MCF 10A (cell line): ENCODE data around the gene PCDHGA11. TPM values are rescaled to one million over a fixed set of nuclear protein-coding genes. Genes with fewer than 3 reads are reported as not detected.
A peak's percentile ranks its signal among the peaks of the same experiment; 100 is the strongest.
"Not testable (repeated sequence)": the region's sequence is repeated elsewhere in the genome, so short reads cannot be mapped to it uniquely, and the experiment has no call there.

Source experiments
- BruUV-seq: library from RNA; stranded (reverse); fragments of 400-500 nt; replicated peaks from 2 replicates; lab custom pipeline; 2021; lab: Mats Ljungman, UMichigan
- CTCF ChIA-PET: fragments of 300-600 bp; sonication (Branson Sonifier 250); formaldehyde crosslinking; extraction: SDS; loops from one replicate; lab custom pipeline; 2021; ENCODE audit warnings: antibody characterized with exemption, inconsistent platforms; lab: Yijun Ruan, JAX
- POLR2A ChIA-PET: fragments of 300-600, 350-650 bp; sonication (Branson Sonifier 250); formaldehyde crosslinking; extraction: SDS; loops from one replicate; lab custom pipeline; 2020; ENCODE audit warnings: antibody characterized with exemption, inconsistent platforms; lab: Yijun Ruan, JAX
- DNase-seq: peaks from one replicate; pipeline ENCODE4 v3.0.0-alpha.2; 2018; ENCODE audit not compliant: unreplicated experiment
- H3K27ac Mint-ChIP-seq: one replicate; pipeline ENCODE4 v1.8.0; 2022; ENCODE audit warnings: mild to moderate bottlenecking, low read depth, mixed read lengths; ENCODE audit not compliant: unreplicated experiment
- H3K27me3 Mint-ChIP-seq: one replicate; pipeline ENCODE4 v1.8.0; 2022; ENCODE audit warnings: mixed read lengths; ENCODE audit not compliant: insufficient read depth, unreplicated experiment
- H3K36me3 Mint-ChIP-seq: one replicate; pipeline ENCODE4 v1.8.0; 2022; ENCODE audit warnings: mild to moderate bottlenecking, moderate library complexity, mixed read lengths; ENCODE audit not compliant: insufficient read depth, unreplicated experiment
- H3K4me1 Mint-ChIP-seq: one replicate; pipeline ENCODE4 v1.8.0; 2022; ENCODE audit warnings: mixed read lengths; ENCODE audit not compliant: insufficient read depth, unreplicated experiment
- H3K4me3 Mint-ChIP-seq: one replicate; pipeline ENCODE4 v1.8.0; 2022; ENCODE audit warnings: mild to moderate bottlenecking, moderate library complexity, mixed read lengths; ENCODE audit not compliant: unreplicated experiment
- H3K9me3 Mint-ChIP-seq: one replicate; pipeline ENCODE4 v1.8.0; 2022; ENCODE audit warnings: mixed read lengths; ENCODE audit not compliant: unreplicated experiment
- intact Hi-C: fragments of 100-400 bp; cut with micrococcal nuclease; formaldehyde crosslinking; loops from 2 replicates; pipeline ENCODE4 v1.14.1; 2022
- total RNA-seq: library from RNA; stranded (reverse); gene quantifications from 2 replicates; pipeline ENCODE4 v1.2.3, GENCODE V29; 2022
- TF ChIP-seq, protein P1 (sequence below): fragments of 200-600 bp; IDR thresholded peaks from one replicate; pipeline ENCODE4 v1.8.0; 2022; ENCODE audit warnings: antibody characterized with exemption, mild to moderate bottlenecking; ENCODE audit not compliant: unreplicated experiment

Gene PCDHGA11
- total RNA-seq, 1 experiment from 2014 or later = 0.30 TPM

DNA sequence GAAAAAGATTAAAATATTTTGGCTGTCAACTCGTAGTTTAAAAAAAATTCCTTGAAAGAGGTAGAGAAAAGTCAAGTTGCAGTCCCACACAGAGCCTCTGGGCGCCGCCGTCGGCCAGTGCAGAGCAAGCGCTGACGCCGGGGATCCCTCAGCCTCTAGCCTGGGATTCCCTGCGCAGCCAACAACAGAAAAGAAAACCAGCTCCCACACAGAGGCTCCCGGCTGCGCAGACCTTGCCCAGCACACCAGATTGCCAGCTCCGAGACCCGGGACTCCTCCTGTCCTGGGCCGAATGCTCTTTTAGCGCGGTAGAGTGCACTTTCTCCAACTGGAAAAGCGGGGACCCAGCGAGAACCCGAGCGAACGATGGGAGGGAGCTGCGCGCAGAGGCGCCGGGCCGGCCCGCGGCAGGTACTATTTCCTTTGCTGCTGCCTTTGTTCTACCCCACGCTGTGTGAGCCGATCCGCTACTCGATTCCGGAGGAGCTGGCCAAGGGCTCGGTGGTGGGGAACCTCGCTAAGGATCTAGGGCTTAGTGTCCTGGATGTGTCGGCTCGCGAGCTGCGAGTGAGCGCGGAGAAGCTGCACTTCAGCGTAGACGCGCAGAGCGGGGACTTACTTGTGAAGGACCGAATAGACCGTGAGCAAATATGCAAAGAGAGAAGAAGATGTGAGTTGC is 3.2 kb upstream of the PCDHGA11 start, which contains the start of gene PCDHGB7:
PCDHGB7 (plus strand) TSS at position 184 of the 679 bp plus-strand sequence; CDS start at position 367, 183 bp downstream.
- H3K4me3 Mint-ChIP-seq, H3K27ac Mint-ChIP-seq, BruUV-seq, H3K27me3 Mint-ChIP-seq, H3K4me1 Mint-ChIP-seq, H3K36me3 Mint-ChIP-seq: not testable (repeated sequence)
- peaks cover 37% of the 10 kb centered on the region for H3K9me3 Mint-ChIP-seq
- CTCF ChIA-PET = interaction anchor here (0.6 to 5.5 kb wide), 27 partner anchors 12 to 695 kb away, joined by 3 to 38 read pairs (median 3); partner anchors contain the start of genes PCDHGA12, PCDHGC3 and TAF7
- TF ChIP-seq, protein P1, sequence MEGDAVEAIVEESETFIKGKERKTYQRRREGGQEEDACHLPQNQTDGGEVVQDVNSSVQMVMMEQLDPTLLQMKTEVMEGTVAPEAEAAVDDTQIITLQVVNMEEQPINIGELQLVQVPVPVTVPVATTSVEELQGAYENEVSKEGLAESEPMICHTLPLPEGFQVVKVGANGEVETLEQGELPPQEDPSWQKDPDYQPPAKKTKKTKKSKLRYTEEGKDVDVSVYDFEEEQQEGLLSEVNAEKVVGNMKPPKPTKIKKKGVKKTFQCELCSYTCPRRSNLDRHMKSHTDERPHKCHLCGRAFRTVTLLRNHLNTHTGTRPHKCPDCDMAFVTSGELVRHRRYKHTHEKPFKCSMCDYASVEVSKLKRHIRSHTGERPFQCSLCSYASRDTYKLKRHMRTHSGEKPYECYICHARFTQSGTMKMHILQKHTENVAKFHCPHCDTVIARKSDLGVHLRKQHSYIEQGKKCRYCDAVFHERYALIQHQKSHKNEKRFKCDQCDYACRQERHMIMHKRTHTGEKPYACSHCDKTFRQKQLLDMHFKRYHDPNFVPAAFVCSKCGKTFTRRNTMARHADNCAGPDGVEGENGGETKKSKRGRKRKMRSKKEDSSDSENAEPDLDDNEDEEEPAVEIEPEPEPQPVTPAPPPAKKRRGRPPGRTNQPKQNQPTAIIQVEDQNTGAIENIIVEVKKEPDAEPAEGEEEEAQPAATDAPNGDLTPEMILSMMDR = peak; percentile 50
- POLR2A ChIA-PET = interaction anchor here (0.6 to 0.8 kb wide), 2 partner anchors 11 to 104 kb away, joined by 4 read pairs; no protein-coding TSS in a partner anchor
- intact Hi-C loops = loop anchor here (1.0 to 10.0 kb wide), 3 partner anchors 107 to 333 kb away; partner anchors contain the start of gene PCDHB14
- peak; percentile 82 for DNase-seq

DNA sequence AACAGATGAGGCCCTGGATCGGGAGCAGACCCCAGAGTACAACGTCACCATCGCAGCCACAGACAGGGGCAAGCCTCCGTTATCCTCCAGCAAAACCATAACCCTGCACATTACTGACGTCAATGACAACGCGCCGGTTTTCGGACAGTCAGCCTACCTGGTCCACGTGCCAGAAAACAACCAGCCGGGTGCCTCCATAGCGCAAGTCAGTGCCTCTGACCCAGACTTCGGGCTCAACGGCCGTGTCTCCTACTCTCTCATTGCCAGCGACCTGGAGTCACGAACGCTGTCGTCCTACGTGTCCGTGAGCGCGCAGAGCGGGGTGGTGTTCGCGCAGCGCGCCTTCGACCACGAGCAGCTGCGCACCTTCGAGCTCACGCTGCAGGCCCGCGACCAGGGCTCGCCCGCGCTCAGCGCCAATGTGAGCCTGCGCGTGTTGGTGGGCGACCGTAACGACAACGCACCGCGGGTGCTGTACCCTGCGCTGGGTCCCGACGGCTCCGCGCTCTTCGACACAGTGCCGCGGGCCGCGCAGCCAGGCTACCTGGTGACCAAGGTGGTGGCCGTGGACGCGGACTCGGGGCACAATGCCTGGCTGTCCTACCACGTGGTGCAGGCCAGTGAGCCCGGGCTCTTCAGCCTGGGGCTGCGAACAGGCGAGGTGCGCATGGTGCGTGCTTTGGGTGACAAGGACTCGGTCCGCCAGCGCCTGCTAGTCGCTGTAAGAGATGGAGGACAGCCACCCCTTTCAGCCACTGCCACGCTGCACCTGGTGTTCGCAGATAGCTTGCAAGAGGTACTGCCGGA is 1.6 kb upstream of the PCDHGA11 start:
- ChIA-PET CTCF (interaction anchor here (0.5 to 3.4 kb wide), 5 partner anchors 56 to 148 kb away, joined by 3 to 31 read pairs (median 6); partner anchors contain the start of genes PCDHGC3 and TAF7), POLR2A (no interaction called here)
- no peak overlapping the region for H3K27ac Mint-ChIP-seq
- no peaks in the 10 kb centered on the region for H3K4me1 Mint-ChIP-seq
- DNase-seq = no peak
- no peaks in the 10 kb centered on the region for H3K36me3 Mint-ChIP-seq
- H3K9me3 Mint-ChIP-seq = peaks cover 25% of the 10 kb centered on the region
- intact Hi-C loops = loop anchor here (10.0 kb wide), 2 partner anchors 194 to 334 kb away; partner anchors contain the start of gene PCDHB14
- no TSS peak for BruUV-seq
- TF ChIP-seq, protein P1 = no peak
- H3K27me3 Mint-ChIP-seq = no peaks in the 10 kb centered on the region
- H3K4me3 Mint-ChIP-seq = no peak overlapping the region

DNA sequence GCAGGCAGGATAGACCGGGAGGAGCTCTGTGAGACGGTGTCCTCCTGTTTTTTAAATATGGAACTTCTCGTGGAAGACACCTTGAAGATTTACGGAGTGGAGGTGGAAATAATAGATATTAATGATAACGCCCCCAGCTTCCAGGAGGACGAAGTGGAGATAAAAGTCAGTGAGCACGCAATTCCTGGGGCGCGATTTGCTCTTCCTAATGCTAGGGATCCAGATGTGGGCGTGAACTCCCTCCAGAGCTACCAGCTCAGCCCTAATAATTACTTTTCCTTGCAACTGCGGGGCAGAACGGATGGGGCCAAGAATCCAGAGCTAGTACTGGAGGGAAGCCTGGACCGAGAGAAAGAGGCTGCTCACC is 621 bp downstream of the PCDHGA11 start:
- TF ChIP-seq, protein P1 = no peak
- intact Hi-C loops = no loop called here
- no TSS peak for BruUV-seq
- ChIA-PET CTCF (interaction anchor here (0.7 to 2.6 kb wide), 7 partner anchors 8 to 183 kb away, joined by 3 to 9 read pairs (median 4); partner anchors contain the start of genes PCDHGA10, PCDHGA12 and PCDHGC3), POLR2A (interaction anchor here (0.9 kb wide), 1 partner anchor 137 kb away, joined by 3 read pairs; no protein-coding TSS in a partner anchor)
- no peak for DNase-seq
- Mint-ChIP-seq H3K27ac (no peak overlapping the region), H3K36me3 (no peaks in the 10 kb centered on the region), H3K9me3 (peaks cover 34% of the 10 kb centered on the region), H3K4me3 (no peak overlapping the region), H3K4me1 (no peaks in the 10 kb centered on the region), H3K27me3 (no peaks in the 10 kb centered on the region)
